ENCODE data around the gene RBPJL.

GRCh38 chr20:45346291-45346718 is 39.7 kb downstream of the RBPJL start:
- TF ChIP-seq EZH2 (IDR thresholded peaks at IDR 0.05; ENCODE audit: low read length, unreplicated experiment): no peak
- TF ChIP-seq, protein P1, sequence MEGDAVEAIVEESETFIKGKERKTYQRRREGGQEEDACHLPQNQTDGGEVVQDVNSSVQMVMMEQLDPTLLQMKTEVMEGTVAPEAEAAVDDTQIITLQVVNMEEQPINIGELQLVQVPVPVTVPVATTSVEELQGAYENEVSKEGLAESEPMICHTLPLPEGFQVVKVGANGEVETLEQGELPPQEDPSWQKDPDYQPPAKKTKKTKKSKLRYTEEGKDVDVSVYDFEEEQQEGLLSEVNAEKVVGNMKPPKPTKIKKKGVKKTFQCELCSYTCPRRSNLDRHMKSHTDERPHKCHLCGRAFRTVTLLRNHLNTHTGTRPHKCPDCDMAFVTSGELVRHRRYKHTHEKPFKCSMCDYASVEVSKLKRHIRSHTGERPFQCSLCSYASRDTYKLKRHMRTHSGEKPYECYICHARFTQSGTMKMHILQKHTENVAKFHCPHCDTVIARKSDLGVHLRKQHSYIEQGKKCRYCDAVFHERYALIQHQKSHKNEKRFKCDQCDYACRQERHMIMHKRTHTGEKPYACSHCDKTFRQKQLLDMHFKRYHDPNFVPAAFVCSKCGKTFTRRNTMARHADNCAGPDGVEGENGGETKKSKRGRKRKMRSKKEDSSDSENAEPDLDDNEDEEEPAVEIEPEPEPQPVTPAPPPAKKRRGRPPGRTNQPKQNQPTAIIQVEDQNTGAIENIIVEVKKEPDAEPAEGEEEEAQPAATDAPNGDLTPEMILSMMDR (conservative IDR thresholded peaks at IDR 0.05; ENCODE audit: low read depth, low read length): no peak
